Measurements from ENCODE around the gene TUT7.

The TUT7 gene

DNA sequence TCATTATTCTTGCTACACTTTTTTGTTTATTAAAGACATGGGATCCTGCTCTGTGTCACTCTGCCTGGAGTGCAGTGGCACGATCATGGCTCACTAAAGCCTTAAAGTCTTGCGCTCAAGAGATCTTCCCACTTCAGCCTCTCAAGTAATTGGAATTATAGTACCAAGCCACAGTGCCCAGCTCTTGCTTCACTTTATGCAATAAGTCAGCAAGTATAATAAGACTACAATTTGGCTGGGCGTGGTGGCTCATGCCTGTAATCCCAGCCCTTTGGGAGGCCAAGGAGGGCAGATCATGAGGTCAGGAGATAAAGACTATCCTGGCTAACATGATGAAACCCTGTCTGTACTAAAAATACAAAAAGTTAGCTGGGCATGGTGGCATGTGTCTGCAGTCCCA, 100.6 kb downstream of the TUT7 start:
- Histone ChIP-seq H3K36me3 (ENCODE audit: insufficient read depth, low read length) (no peaks in the 10 kb centered on the region), H3K4me3 (ENCODE audit: low read depth, low read length) (no peak overlapping the region), H3K4me1 (ENCODE audit: control insufficient read depth, insufficient read depth, low read length, unreplicated experiment) (no peaks in the 10 kb centered on the region), H2AFZ (ENCODE audit: low read length, unreplicated experiment) (no peak overlapping the region), H3K79me2 (ENCODE audit: control insufficient read depth, insufficient read depth, low read length, unreplicated experiment) (no peaks in the 10 kb centered on the region), H3K27ac (ENCODE audit: low read depth, low read length) (no peak overlapping the region), H3K27me3 (ENCODE audit: insufficient read depth, low read length) (no peaks in the 10 kb centered on the region)

DNA sequence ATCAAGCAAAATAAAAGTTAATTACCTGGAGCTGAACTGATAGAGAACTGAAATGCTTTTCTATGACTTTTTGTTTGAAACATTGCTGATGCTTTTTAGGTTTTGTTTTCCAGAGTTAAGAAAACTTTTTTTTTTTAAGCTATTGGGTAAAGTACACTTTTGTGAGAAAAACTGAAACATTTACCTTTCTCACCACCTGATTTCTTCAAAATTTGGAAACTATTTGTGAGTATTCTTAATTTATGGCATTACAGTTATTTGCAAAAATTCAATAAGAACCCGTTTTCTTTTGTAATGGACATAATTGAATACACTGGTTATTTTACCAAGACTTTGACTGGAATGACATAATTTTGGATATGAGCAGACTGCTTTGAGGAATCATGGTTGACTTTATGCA, 101.3 kb downstream of the TUT7 start:
- H3K4me1 ChIP-seq (ENCODE audit: control insufficient read depth, insufficient read depth, low read length, unreplicated experiment) = no peaks in the 10 kb centered on the region
- H3K79me2 ChIP-seq (ENCODE audit: control insufficient read depth, insufficient read depth, low read length, unreplicated experiment) = no peaks in the 10 kb centered on the region
- no peak overlapping the region for H3K4me3 ChIP-seq (ENCODE audit: low read depth, low read length)
- H3K27me3 ChIP-seq (ENCODE audit: insufficient read depth, low read length) = no peaks in the 10 kb centered on the region
- no peaks in the 10 kb centered on the region for H3K36me3 ChIP-seq (ENCODE audit: insufficient read depth, low read length)
- no peak overlapping the region for H2AFZ ChIP-seq (ENCODE audit: low read length, unreplicated experiment)
- no peak overlapping the region for H3K27ac ChIP-seq (ENCODE audit: low read depth, low read length)

DNA sequence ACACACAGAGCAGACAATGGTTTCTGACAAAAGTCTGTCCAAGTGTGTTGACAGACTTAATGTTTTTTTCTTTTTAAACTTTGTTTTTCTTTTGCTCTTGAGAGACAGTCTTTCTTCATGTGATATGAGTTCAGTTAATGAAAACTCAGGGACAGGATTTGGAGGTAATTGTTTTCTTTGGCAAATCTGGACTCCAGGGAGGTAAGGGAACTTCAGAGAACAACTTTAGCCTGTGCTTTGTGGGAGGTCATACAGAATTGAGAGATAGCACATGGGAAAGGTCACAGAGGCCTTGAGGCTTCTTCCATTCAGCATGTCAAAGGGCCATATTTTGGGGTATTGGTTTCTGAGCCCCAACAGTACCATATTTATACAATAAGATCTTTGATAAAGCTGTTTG, 104.1 kb downstream of the TUT7 start:
- peaks cover 3% of the 10 kb centered on the region for H3K4me1 ChIP-seq (ENCODE audit: control insufficient read depth, insufficient read depth, low read length, unreplicated experiment)
- no peak overlapping the region for H2AFZ ChIP-seq (ENCODE audit: low read length, unreplicated experiment)
- no peaks in the 10 kb centered on the region for H3K79me2 ChIP-seq (ENCODE audit: control insufficient read depth, insufficient read depth, low read length, unreplicated experiment)
- no peaks in the 10 kb centered on the region for H3K27me3 ChIP-seq (ENCODE audit: insufficient read depth, low read length)
- H3K4me3 ChIP-seq (ENCODE audit: low read depth, low read length) = no peak overlapping the region
- no peaks in the 10 kb centered on the region for H3K36me3 ChIP-seq (ENCODE audit: insufficient read depth, low read length)
- no peak overlapping the region for H3K27ac ChIP-seq (ENCODE audit: low read depth, low read length)

DNA sequence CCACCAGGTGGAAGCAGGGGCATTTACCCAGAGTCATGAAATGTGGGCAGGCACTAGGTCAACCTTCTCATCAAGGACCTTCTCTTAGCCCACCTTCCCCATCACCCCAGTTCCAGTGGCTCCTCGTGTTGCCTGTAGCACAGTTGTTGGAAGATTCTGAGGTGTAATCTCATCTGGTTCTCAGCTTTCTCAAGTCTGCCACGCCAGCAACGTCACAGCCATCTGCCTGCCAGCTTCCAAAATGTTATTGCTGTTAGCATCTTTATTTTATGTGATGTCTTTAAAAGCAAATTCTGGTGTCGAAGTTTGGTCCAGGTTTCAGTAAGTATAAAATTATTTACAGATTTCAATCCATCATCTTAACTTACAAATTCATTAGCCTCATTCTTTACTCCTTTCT, 105.5 kb downstream of the TUT7 start:
- Histone ChIP-seq H2AFZ (ENCODE audit: low read length, unreplicated experiment) (no peak overlapping the region), H3K4me1 (ENCODE audit: control insufficient read depth, insufficient read depth, low read length, unreplicated experiment) (peaks cover 3% of the 10 kb centered on the region), H3K27me3 (ENCODE audit: insufficient read depth, low read length) (no peaks in the 10 kb centered on the region), H3K4me3 (ENCODE audit: low read depth, low read length) (no peak overlapping the region), H3K36me3 (ENCODE audit: insufficient read depth, low read length) (no peaks in the 10 kb centered on the region), H3K79me2 (ENCODE audit: control insufficient read depth, insufficient read depth, low read length, unreplicated experiment) (no peaks in the 10 kb centered on the region), H3K27ac (ENCODE audit: low read depth, low read length) (no peak overlapping the region)

DNA sequence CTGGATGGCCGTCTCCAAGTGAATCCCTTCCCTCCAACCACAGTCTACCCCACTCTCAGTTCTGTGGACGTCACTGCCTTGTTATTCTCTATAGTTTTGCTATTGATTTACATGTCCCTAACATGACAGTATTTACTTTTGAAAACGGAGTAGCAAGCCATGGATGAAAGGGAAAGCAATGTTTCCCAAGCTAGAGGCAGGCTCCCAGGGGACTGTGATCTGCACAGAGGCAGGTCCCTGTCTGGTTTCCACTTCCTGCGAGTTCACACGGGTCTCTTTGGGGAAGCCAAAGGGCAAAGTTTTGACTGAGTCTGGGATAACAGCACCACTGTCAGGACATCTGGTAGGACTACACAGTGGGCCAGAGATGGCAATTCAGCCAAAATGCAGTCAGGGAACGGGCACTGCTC, 107.5 kb downstream of the TUT7 start:
- Histone ChIP-seq H3K79me2 (ENCODE audit: control insufficient read depth, insufficient read depth, low read length, unreplicated experiment) (no peaks in the 10 kb centered on the region), H3K4me1 (ENCODE audit: control insufficient read depth, insufficient read depth, low read length, unreplicated experiment) (peaks cover 3% of the 10 kb centered on the region), H2AFZ (ENCODE audit: low read length, unreplicated experiment) (peak overlapping the region; percentile 76), H3K27me3 (ENCODE audit: insufficient read depth, low read length) (no peaks in the 10 kb centered on the region), H3K36me3 (ENCODE audit: insufficient read depth, low read length) (no peaks in the 10 kb centered on the region), H3K27ac (ENCODE audit: low read depth, low read length) (no peak overlapping the region), H3K4me3 (ENCODE audit: low read depth, low read length) (peak overlapping the region; percentile 49)

DNA sequence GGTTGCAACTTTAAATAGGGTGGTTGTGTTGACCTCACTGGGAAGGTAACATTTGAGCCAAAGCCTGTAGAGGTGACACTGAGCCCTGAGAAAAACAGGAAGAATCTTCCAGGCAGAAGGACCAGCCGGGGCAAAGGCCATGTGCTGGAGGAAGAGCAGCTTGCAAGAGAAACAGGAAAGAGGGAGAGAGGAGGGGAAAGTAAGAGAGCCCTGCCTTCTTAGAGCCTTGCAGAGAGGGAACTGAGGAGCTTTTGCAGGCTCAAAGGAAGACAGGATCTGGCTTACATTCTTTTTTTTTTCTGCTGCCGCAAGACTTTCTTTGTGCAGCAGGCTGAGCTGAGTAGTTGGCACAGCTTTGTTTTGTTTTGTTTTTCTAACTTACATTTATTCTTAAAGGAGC, 112.1 kb downstream of the TUT7 start:
- Histone ChIP-seq H2AFZ (ENCODE audit: low read length, unreplicated experiment) (no peak overlapping the region), H3K4me1 (ENCODE audit: control insufficient read depth, insufficient read depth, low read length, unreplicated experiment) (no peaks in the 10 kb centered on the region), H3K27me3 (ENCODE audit: insufficient read depth, low read length) (no peaks in the 10 kb centered on the region), H3K79me2 (ENCODE audit: control insufficient read depth, insufficient read depth, low read length, unreplicated experiment) (no peaks in the 10 kb centered on the region), H3K4me3 (ENCODE audit: low read depth, low read length) (no peak overlapping the region), H3K36me3 (ENCODE audit: insufficient read depth, low read length) (no peaks in the 10 kb centered on the region), H3K27ac (ENCODE audit: low read depth, low read length) (no peak overlapping the region)

DNA sequence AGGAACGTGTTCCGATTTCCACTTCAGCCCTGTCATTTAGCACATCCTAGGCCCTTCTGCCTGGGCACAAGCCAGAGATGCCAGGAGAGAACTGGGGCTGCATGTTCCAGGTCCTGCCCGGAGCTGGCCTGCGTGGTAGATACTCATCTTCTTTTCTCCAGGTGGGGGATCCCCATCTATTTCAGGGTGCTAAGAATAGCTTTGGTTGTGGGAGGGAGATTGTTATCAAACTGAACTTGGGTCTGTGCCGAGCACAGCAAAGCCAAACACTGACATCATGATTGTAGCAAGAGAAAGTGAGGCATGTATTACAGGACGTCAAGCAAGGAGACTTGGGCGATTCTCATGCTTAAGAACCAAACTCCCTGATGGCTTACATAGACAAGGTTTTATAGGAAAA, 113.0 kb downstream of the TUT7 start:
- no peak overlapping the region for H3K27ac ChIP-seq (ENCODE audit: low read depth, low read length)
- no peaks in the 10 kb centered on the region for H3K79me2 ChIP-seq (ENCODE audit: control insufficient read depth, insufficient read depth, low read length, unreplicated experiment)
- H2AFZ ChIP-seq (ENCODE audit: low read length, unreplicated experiment) = no peak overlapping the region
- no peak overlapping the region for H3K4me3 ChIP-seq (ENCODE audit: low read depth, low read length)
- no peaks in the 10 kb centered on the region for H3K36me3 ChIP-seq (ENCODE audit: insufficient read depth, low read length)
- H3K4me1 ChIP-seq (ENCODE audit: control insufficient read depth, insufficient read depth, low read length, unreplicated experiment) = no peaks in the 10 kb centered on the region
- no peaks in the 10 kb centered on the region for H3K27me3 ChIP-seq (ENCODE audit: insufficient read depth, low read length)

DNA sequence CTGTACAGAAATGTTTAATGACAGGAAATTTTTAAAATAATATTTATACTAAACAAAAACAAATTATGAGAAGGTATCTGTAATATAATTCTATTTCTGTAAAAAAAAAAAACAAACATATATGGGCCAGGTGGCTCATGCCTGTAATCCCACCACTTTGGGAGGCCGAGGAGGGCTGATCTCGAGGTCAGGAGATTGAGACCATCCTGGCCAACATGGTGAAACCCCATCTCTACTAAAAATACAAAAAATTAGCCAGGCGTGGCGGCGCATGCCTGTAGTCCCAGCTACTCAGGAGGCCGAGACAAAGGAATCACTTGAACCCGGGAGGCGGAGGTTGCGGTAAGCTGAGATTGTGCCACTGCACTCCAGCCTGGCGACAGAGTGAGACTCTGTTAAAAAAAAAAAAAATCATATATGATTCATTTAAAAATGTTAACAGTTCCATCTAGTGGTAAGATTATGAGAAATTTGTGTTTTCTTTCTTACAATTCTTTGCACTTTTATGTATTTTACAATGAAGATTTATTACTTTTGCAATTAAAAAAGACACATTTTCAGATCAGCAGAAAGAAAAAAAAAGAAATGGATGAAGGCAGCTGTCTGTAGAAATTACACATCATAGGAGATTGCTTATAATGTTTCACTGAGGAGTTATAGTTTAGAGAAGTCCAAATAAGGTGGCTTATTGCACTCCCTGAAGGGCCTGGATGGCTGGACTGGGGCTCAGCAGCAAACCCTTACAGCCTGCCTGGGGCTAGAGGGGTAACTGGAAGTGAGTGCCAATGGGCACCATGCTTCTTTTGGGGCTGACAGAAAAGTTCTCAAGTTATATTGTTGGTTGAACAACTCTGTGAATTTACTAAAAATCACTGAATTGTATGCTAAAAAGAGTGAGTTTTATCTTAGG, 115.1 kb downstream of the TUT7 start:
- peak overlapping the region; percentile 12 for H2AFZ ChIP-seq (ENCODE audit: low read length, unreplicated experiment)
- no peak overlapping the region for H3K4me3 ChIP-seq (ENCODE audit: low read depth, low read length)
- no peaks in the 10 kb centered on the region for H3K4me1 ChIP-seq (ENCODE audit: control insufficient read depth, insufficient read depth, low read length, unreplicated experiment)
- no peaks in the 10 kb centered on the region for H3K27me3 ChIP-seq (ENCODE audit: insufficient read depth, low read length)
- no peaks in the 10 kb centered on the region for H3K79me2 ChIP-seq (ENCODE audit: control insufficient read depth, insufficient read depth, low read length, unreplicated experiment)
- H3K27ac ChIP-seq (ENCODE audit: low read depth, low read length) = no peak overlapping the region
- H3K36me3 ChIP-seq (ENCODE audit: insufficient read depth, low read length) = no peaks in the 10 kb centered on the region
